Spleen (tissue), 7 donors: ENCODE measurements around the gene PRRT4.

ENCODE experiments used
- POLR2AphosphoS5 ChIP-seq, 3 donors: sonication (generic); formaldehyde crosslinking; IDR thresholded peaks; one replicate each; pipeline ENCODE4 v1.5.1; 2017; ENCODE audit warnings: antibody characterized with exemption in 3 of 3
- TF ChIP-seq, protein P1 (sequence below), 11 experiments: fragments of 200-600 bp in 7 of 11; fragments of 450-650 bp in 4 of 11; sonication (generic) in 4 of 11; IDR thresholded peaks in 8 of 11; conservative IDR thresholded peaks in 3 of 11; 1 replicate in 7 of 11; 2 replicates in 4 of 11; pipeline versions ENCODE4 v1.4.0 to v1.8.0; 2016 to 2021; ENCODE audit warnings: antibody characterized with exemption in 11 of 11, inconsistent platforms in 4 of 11, mild to moderate bottlenecking in 1 of 11
- donor health status: DM: no; HTN: no; CAD: no; lungs with moderate emphysema.
- donor health status: DM: no; HTN: no; CAD: no.
- donor health status: DM: no; HTN: no; CAD: no.

DNA sequence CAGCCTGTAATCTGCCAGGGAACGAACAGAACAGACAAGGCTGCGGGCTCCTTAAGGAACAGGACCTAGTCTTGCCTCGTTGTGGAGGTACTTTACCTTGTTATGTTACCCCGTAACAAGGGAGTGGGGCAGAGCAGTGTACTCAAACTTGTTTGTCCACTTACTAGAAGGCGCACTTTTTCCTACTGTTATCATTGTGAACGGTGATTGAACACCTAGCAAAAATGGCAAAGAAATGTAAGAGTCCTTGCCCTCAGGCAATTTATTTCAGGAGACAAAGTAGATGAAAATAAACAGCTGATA, 48.9 kb upstream of the PRRT4 start:
- TF ChIP-seq, protein P1, sequence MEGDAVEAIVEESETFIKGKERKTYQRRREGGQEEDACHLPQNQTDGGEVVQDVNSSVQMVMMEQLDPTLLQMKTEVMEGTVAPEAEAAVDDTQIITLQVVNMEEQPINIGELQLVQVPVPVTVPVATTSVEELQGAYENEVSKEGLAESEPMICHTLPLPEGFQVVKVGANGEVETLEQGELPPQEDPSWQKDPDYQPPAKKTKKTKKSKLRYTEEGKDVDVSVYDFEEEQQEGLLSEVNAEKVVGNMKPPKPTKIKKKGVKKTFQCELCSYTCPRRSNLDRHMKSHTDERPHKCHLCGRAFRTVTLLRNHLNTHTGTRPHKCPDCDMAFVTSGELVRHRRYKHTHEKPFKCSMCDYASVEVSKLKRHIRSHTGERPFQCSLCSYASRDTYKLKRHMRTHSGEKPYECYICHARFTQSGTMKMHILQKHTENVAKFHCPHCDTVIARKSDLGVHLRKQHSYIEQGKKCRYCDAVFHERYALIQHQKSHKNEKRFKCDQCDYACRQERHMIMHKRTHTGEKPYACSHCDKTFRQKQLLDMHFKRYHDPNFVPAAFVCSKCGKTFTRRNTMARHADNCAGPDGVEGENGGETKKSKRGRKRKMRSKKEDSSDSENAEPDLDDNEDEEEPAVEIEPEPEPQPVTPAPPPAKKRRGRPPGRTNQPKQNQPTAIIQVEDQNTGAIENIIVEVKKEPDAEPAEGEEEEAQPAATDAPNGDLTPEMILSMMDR (IDR thresholded peaks at IDR 0.05 in 8 of 11, conservative IDR thresholded peaks at IDR 0.05 in 3 of 11) = no peak
- TF ChIP-seq POLR2AphosphoS5 (IDR thresholded peaks at IDR 0.05) = no peak
